IMR-90 (cell line): ENCODE measurements around the gene AZU1. TPM values are rescaled to one million over a fixed set of nuclear protein-coding genes. Genes with fewer than 3 reads are reported as not detected.
A peak's percentile ranks its signal among the peaks of the same experiment; 100 is the strongest.

Experiments used
- ATAC-seq: fragments of 200-7000 bp; cut with Tn5 transposase; 2 replicates; pipeline ENCODE4 v1.9.1; 2020; ENCODE audit warnings: low read depth, mild to moderate bottlenecking, moderate library complexity
- BruUV-seq: library from RNA; stranded (reverse); fragments of 400-500 nt; replicated peaks from 2 replicates; lab custom pipeline; 2021; lab: Mats Ljungman, UMichigan
- CTCF ChIA-PET: fragments of 300-600 bp; formaldehyde crosslinking; extraction: SDS; loops from one replicate; lab custom pipeline; 2021; ENCODE audit warnings: antibody characterized with exemption; lab: Yijun Ruan, JAX
- POLR2A ChIA-PET: fragments of 300-600 bp; sonication (Branson Sonifier 250); formaldehyde crosslinking; loops from one replicate; lab custom pipeline; 2022; ENCODE audit warnings: antibody characterized with exemption; ENCODE audit not compliant: unreplicated experiment; lab: Charles Lee
- DNase-seq: peaks from one replicate; pipeline ENCODE4 v3.0.0; 2013
- H2AFZ ChIP-seq: replicated peaks from 2 replicates; pipeline ENCODE3; 2013; ENCODE audit warnings: low read length, mild to moderate bottlenecking; ENCODE audit not compliant: poor library complexity
- H2AK5ac ChIP-seq: 2 replicates; pipeline ENCODE4 v1.6.1; 2013; ENCODE audit warnings: low read depth, low read length, inconsistent platforms
- H2AK9ac ChIP-seq: replicated peaks from 2 replicates; pipeline ENCODE3; 2013; ENCODE audit warnings: mild to moderate bottlenecking, low read depth, low read length, moderate library complexity; ENCODE audit not compliant: poor library complexity
- H2BK120ac ChIP-seq: 2 replicates; pipeline ENCODE4 v1.6.1; 2013; ENCODE audit warnings: low read depth, low read length, inconsistent platforms
- H2BK15ac ChIP-seq: 3 replicates; pipeline ENCODE4 v1.6.1; 2013; ENCODE audit warnings: low read depth, low read length, inconsistent platforms
- H2BK20ac ChIP-seq: 2 replicates; pipeline ENCODE4 v1.6.1; 2013; ENCODE audit warnings: low read depth, mild to moderate bottlenecking, inconsistent platforms, low read length, moderate library complexity
- H2BK5ac ChIP-seq: 2 replicates; pipeline ENCODE4 v1.6.1; 2013; ENCODE audit warnings: mild to moderate bottlenecking, low read depth, low read length, inconsistent platforms; ENCODE audit not compliant: poor library complexity, severe bottlenecking
- H3K14ac ChIP-seq: replicated peaks from 2 replicates; pipeline ENCODE4 v1.6.1; 2013; ENCODE audit warnings: low read depth, low read length, inconsistent platforms
- H3K18ac ChIP-seq: 2 replicates; pipeline ENCODE4 v1.6.1; 2013; ENCODE audit warnings: low read depth, low read length, control low read depth
- H3K23ac ChIP-seq: 2 replicates; pipeline ENCODE4 v1.6.1; 2013; ENCODE audit warnings: low read depth, low read length, inconsistent platforms
- H3K27ac ChIP-seq: 2 replicates; pipeline ENCODE4 v1.5.1; 2013; ENCODE audit warnings: mild to moderate bottlenecking, control low read depth, low read length; ENCODE audit not compliant: insufficient read depth
- H3K27me3 ChIP-seq: 2 replicates; pipeline ENCODE4 v1.6.1; 2013; ENCODE audit warnings: low read length; ENCODE audit not compliant: control insufficient read depth, insufficient read depth
- H3K36me3 ChIP-seq: 2 replicates; pipeline ENCODE4 v1.6.1; 2013; ENCODE audit warnings: low read length, mixed read lengths; ENCODE audit not compliant: control insufficient read depth, insufficient read depth
- H3K4ac ChIP-seq: 2 replicates; pipeline ENCODE4 v1.6.1; 2013; ENCODE audit warnings: low read depth, low read length, inconsistent platforms
- H3K4me1 ChIP-seq: 2 replicates; pipeline ENCODE4 v1.6.1; 2013; ENCODE audit warnings: low read length, mixed read lengths; ENCODE audit not compliant: control insufficient read depth, insufficient read depth
- H3K4me2 ChIP-seq: 2 replicates; pipeline ENCODE4 v1.6.1; 2013; ENCODE audit warnings: low read depth, mild to moderate bottlenecking, control low read depth, low read length, moderate library complexity
- H3K4me3 ChIP-seq: 2 replicates; pipeline ENCODE4 v1.5.1; 2013; ENCODE audit warnings: low read depth, mild to moderate bottlenecking, control low read depth, low read length, moderate library complexity; ENCODE audit not compliant: insufficient read depth
- H3K56ac ChIP-seq: 2 replicates; pipeline ENCODE4 v1.6.1; 2013; ENCODE audit warnings: low read length, inconsistent platforms; ENCODE audit not compliant: insufficient read depth; ENCODE audit errors: extremely low read depth
- H3K79me1 ChIP-seq, 2 experiments: 2 replicates each; pipeline ENCODE4 v1.6.1; 2013; ENCODE audit warnings: low read length in 2 of 2, inconsistent platforms in 1 of 2, low read depth in 1 of 2
- H3K9ac ChIP-seq: 2 replicates; pipeline ENCODE4 v1.6.1; 2013; ENCODE audit warnings: low read depth, low read length, control low read depth
- H3K9me1 ChIP-seq: 2 replicates; pipeline ENCODE4 v1.6.1; 2013; ENCODE audit warnings: low read length, inconsistent platforms; ENCODE audit not compliant: insufficient read depth
- H3K9me3 ChIP-seq: 2 replicates; pipeline ENCODE4 v1.6.1; 2013; ENCODE audit warnings: low read length; ENCODE audit not compliant: control insufficient read depth, insufficient read depth
- H4K20me1 ChIP-seq: 2 replicates; pipeline ENCODE4 v1.6.1; 2013; ENCODE audit warnings: low read length, inconsistent platforms; ENCODE audit not compliant: insufficient read depth
- H4K5ac ChIP-seq: 2 replicates; pipeline ENCODE4 v1.6.1; 2013; ENCODE audit warnings: mild to moderate bottlenecking, low read depth, low read length, control low read depth
- H4K8ac ChIP-seq, 2 experiments: 2 replicates each; pipeline ENCODE4 v1.6.1; 2013; ENCODE audit warnings: low read depth in 2 of 2, low read length in 2 of 2, control low read depth in 1 of 2, inconsistent platforms in 1 of 2
- H4K91ac ChIP-seq: 2 replicates; pipeline ENCODE4 v1.6.1; 2013; ENCODE audit warnings: low read depth, low read length, inconsistent platforms; ENCODE audit not compliant: insufficient read depth
- BHLHE40 ChIP-seq: fragments of 150-350 bp; IDR thresholded peaks from 2 replicates; pipeline ENCODE4 v1.6.1; 2016; ENCODE audit warnings: mild to moderate bottlenecking, low read depth, low read length
- CEBPB ChIP-seq: IDR thresholded peaks from 2 replicates; pipeline ENCODE4 v1.6.1; 2012; ENCODE audit warnings: low read depth, low read length, improper control_type of control experiment
- CHD1 ChIP-seq: IDR thresholded peaks from 2 replicates; pipeline ENCODE4 v1.6.1; 2012; ENCODE audit warnings: low read depth, low read length, improper control_type of control experiment
- FOS ChIP-seq: fragments of 150-350 bp; IDR thresholded peaks from 2 replicates; pipeline ENCODE4 v1.6.1; 2016; ENCODE audit warnings: low read depth, low read length
- MAFK ChIP-seq: IDR thresholded peaks from 2 replicates; pipeline ENCODE4 v1.6.1; 2012; ENCODE audit warnings: low read depth, low read length, improper control_type of control experiment
- MAZ ChIP-seq: IDR thresholded peaks from 2 replicates; pipeline ENCODE4 v1.6.1; 2012; ENCODE audit warnings: low read depth, mild to moderate bottlenecking, low read length, improper control_type of control experiment, moderate library complexity, borderline replicate concordance
- MXI1 ChIP-seq: IDR thresholded peaks from 2 replicates; pipeline ENCODE4 v1.6.1; 2012; ENCODE audit warnings: low read depth, mild to moderate bottlenecking, low read length, moderate library complexity, borderline replicate concordance
- POLR2A ChIP-seq: IDR thresholded peaks from 2 replicates; pipeline ENCODE4 v1.6.1; 2012; ENCODE audit warnings: mild to moderate bottlenecking, low read depth, low read length
- RAD21 ChIP-seq: IDR thresholded peaks from 2 replicates; pipeline ENCODE4 v1.6.1; 2012; ENCODE audit warnings: low read length, improper control_type of control experiment
- RFX5 ChIP-seq: IDR thresholded peaks from 2 replicates; pipeline ENCODE4 v1.8.0; 2012; ENCODE audit warnings: low read depth, mild to moderate bottlenecking, low read length, moderate library complexity
- WGBS, 2 experiments: methylation state at CpG; one replicate each; pipeline versions ENCODE4 v1.1.5 to v1.1.7; 2013; ENCODE audit warnings: missing lambda C conversion rate in 2 of 2; ENCODE audit not compliant: insufficient read length in 1 of 2; ENCODE audit errors: extremely low coverage in 2 of 2; 5-methylcytosine and 5-hydroxymethylcytosine counted together
- dilution Hi-C: fragments of 300-500 bp; cut with HindIII; formaldehyde crosslinking; loops from one replicate; pipeline ENCODE4 v1.14.3; 2018; ENCODE audit warnings: low sequenced_read_pairs; ENCODE audit not compliant: unreplicated experiment
- in situ Hi-C: fragments of 300-500 bp; cut with MboI; formaldehyde crosslinking; loops from 3 replicates; pipeline ENCODE4 v1.14.3; 2019; ENCODE audit warnings: low sequenced_read_pairs, inconsistent platforms, mixed read lengths
- intact Hi-C: fragments of 100-400 bp; cut with micrococcal nuclease; formaldehyde crosslinking; loops from 2 replicates; pipeline ENCODE4 v1.10.0; 2022
- polyA plus RNA-seq, 3 experiments: library from polyadenylated mRNA; depleted of rRNA; stranded (reverse); fragments of >200 nt; gene quantifications; 2 replicates each; pipeline ENCODE4 v1.2.3, GENCODE V29; 2012; ENCODE audit warnings: low replicate concordance in 1 of 3
- total RNA-seq: library from RNA; depleted of rRNA; stranded (reverse); fragments of >200 nt; gene quantifications from 2 replicates; pipeline ENCODE4 v1.2.3, GENCODE V29; 2012
- TF ChIP-seq, protein P1 (sequence below): fragments of 150-350 bp; IDR thresholded peaks from 2 replicates; pipeline ENCODE4 v1.6.1; 2017; ENCODE audit warnings: mild to moderate bottlenecking, antibody characterized with exemption, low read length, low read depth
- TF ChIP-seq, protein P2 (sequence below): conservative IDR thresholded peaks from 2 replicates; pipeline ENCODE4 v1.5.1; 2012; ENCODE audit warnings: mild to moderate bottlenecking, low read depth, low read length, improper control_type of control experiment
- TF ChIP-seq, protein P3 (sequence below): fragments of 150-350 bp; IDR thresholded peaks from 2 replicates; pipeline ENCODE4 v1.6.1; 2016; ENCODE audit warnings: low read depth, mild to moderate bottlenecking, low read length, moderate library complexity, borderline replicate concordance

Gene AZU1
- total and polyA plus RNA-seq, 2 of the 4 experiments (the other 2 are of a cell fraction), result 0.12 TPM; not detected in 1

DNA sequence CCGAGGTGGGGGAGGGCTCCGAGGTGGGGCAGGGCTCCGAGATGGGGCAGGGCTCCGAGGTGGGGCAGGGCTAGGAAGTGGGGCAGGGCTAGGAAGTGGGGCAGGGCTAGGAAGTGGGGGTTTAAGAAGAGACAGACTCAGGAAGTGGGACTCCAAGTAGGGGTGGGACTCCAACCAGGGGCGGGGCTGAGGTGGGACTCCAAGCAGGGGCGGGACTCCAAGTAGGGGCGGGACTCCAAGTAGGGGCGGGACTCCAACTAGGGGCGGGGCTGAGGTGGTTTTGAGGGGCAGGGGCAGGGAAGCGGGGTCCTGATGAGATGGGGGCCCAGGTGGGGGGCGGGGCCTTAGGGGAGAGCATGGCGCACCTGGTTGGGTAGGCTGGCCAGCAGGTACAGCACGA is 45.4 kb downstream of the AZU1 start:
- H3K79me1 ChIP-seq, result peaks cover 3 to 14% of the 10 kb centered on the region in 2 experiments; a peak in 1 of 4 replicates
- no peak overlapping the region for H3K23ac ChIP-seq
- H4K5ac ChIP-seq, result no peak overlapping the region
- no peaks in the 10 kb centered on the region for H3K27me3 ChIP-seq
- peaks cover 20% of the 10 kb centered on the region for H4K20me1 ChIP-seq
- H2AFZ ChIP-seq, result no peak overlapping the region
- H4K91ac ChIP-seq, result no peak overlapping the region
- no peak overlapping the region for H3K4me2 ChIP-seq
- peaks cover 22% of the 10 kb centered on the region for H3K4me1 ChIP-seq
- H3K4ac ChIP-seq, result no peak overlapping the region
- no peak overlapping the region for H3K9ac ChIP-seq
- no peak overlapping the region for H2AK5ac ChIP-seq
- no peak overlapping the region for H4K8ac ChIP-seq
- in situ Hi-C loops, result no loop called here
- no peak overlapping the region for H3K56ac ChIP-seq
- ChIA-PET CTCF (no interaction called here), POLR2A (no interaction called here)
- no peak overlapping the region for H2BK120ac ChIP-seq
- no TSS peak for BruUV-seq
- no peaks in the 10 kb centered on the region for H3K9me3 ChIP-seq
- 89% methylated on average over 3 of the region's 13 CpGs; no CpG with 5 or more reads in 1 of the 2 experiments for WGBS, 2 experiments
- intact Hi-C loops, result no loop called here
- no peaks in the 10 kb centered on the region; the same call in 1 of the 2 replicates for H3K9me1 ChIP-seq
- H3K4me3 ChIP-seq, result no peak overlapping the region
- dilution Hi-C loops, result no loop called here
- H3K36me3 ChIP-seq, result peaks cover 39% of the 10 kb centered on the region
- no peak overlapping the region for H2AK9ac ChIP-seq
- DNase-seq, result peak; percentile 31
- H3K27ac ChIP-seq, result no peak overlapping the region
- H2BK20ac ChIP-seq, result no peak overlapping the region
- TF ChIP-seq POLR2A, result no peak
- no peak for TF ChIP-seq MAFK
- no peak for TF ChIP-seq CEBPB
- TF ChIP-seq FOS, result no peak
- TF ChIP-seq MAZ, result no peak
- TF ChIP-seq RFX5, result no peak
- TF ChIP-seq, protein P1, sequence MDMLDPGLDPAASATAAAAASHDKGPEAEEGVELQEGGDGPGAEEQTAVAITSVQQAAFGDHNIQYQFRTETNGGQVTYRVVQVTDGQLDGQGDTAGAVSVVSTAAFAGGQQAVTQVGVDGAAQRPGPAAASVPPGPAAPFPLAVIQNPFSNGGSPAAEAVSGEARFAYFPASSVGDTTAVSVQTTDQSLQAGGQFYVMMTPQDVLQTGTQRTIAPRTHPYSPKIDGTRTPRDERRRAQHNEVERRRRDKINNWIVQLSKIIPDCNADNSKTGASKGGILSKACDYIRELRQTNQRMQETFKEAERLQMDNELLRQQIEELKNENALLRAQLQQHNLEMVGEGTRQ, result no peak
- TF ChIP-seq, protein P2, sequence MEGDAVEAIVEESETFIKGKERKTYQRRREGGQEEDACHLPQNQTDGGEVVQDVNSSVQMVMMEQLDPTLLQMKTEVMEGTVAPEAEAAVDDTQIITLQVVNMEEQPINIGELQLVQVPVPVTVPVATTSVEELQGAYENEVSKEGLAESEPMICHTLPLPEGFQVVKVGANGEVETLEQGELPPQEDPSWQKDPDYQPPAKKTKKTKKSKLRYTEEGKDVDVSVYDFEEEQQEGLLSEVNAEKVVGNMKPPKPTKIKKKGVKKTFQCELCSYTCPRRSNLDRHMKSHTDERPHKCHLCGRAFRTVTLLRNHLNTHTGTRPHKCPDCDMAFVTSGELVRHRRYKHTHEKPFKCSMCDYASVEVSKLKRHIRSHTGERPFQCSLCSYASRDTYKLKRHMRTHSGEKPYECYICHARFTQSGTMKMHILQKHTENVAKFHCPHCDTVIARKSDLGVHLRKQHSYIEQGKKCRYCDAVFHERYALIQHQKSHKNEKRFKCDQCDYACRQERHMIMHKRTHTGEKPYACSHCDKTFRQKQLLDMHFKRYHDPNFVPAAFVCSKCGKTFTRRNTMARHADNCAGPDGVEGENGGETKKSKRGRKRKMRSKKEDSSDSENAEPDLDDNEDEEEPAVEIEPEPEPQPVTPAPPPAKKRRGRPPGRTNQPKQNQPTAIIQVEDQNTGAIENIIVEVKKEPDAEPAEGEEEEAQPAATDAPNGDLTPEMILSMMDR, result no peak
- TF ChIP-seq CHD1, result no peak
- TF ChIP-seq RAD21, result no peak
- TF ChIP-seq, protein P3, sequence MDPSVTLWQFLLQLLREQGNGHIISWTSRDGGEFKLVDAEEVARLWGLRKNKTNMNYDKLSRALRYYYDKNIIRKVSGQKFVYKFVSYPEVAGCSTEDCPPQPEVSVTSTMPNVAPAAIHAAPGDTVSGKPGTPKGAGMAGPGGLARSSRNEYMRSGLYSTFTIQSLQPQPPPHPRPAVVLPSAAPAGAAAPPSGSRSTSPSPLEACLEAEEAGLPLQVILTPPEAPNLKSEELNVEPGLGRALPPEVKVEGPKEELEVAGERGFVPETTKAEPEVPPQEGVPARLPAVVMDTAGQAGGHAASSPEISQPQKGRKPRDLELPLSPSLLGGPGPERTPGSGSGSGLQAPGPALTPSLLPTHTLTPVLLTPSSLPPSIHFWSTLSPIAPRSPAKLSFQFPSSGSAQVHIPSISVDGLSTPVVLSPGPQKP, result no peak
- TF ChIP-seq BHLHE40, result no peak
- TF ChIP-seq MXI1, result no peak
- H3K18ac ChIP-seq, result no peak overlapping the region
- no peak overlapping the region for H3K14ac ChIP-seq
- peak; percentile 11; the same call in 1 of the 2 replicates for ATAC-seq
- H2BK5ac ChIP-seq, result no peak overlapping the region
- no peak overlapping the region for H2BK15ac ChIP-seq
